NK-92 (cell line): Measurements from ENCODE around the gene FNDC3B.

Experiments used
- DNase-seq: peaks from one replicate; lab custom pipeline; 2025; ENCODE audit not compliant: unreplicated experiment; lab: John Stamatoyannopoulos, UW

FNDC3B gene

GRCh38 chr3:172303181-172303580, 263.8 kb downstream of the FNDC3B start:
- no peak for DNase-seq

GRCh38 chr3:172303941-172304558, 264.7 kb downstream of the FNDC3B start:
- DNase-seq, result no peak

GRCh38 chr3:172305552-172305951, 266.2 kb downstream of the FNDC3B start:
- DNase-seq, result no peak

- no peak for DNase-seq
Observed at GRCh38 chr3:172305974-172306373, 266.6 kb downstream of the FNDC3B start.

GRCh38 chr3:172307141-172307560, 267.8 kb downstream of the FNDC3B start:
- no peak for DNase-seq

- no peak for DNase-seq
Observed at GRCh38 chr3:172309059-172309458, 269.7 kb downstream of the FNDC3B start.

- DNase-seq, result no peak
Observed at GRCh38 chr3:172309741-172310427, 270.5 kb downstream of the FNDC3B start.

GRCh38 chr3:172310428-172310760, 271.0 kb downstream of the FNDC3B start:
- DNase-seq, result no peak

- DNase-seq, result no peak
Observed at GRCh38 chr3:172311217-172311616, 271.8 kb downstream of the FNDC3B start.

- DNase-seq, result no peak
Observed at GRCh38 chr3:172312001-172312400, 272.6 kb downstream of the FNDC3B start.

- no peak for DNase-seq
Observed at GRCh38 chr3:172312711-172313110, 273.3 kb downstream of the FNDC3B start.

- no peak for DNase-seq
Observed at GRCh38 chr3:172313671-172314070, 274.3 kb downstream of the FNDC3B start.

- no peak for DNase-seq
Observed at GRCh38 chr3:172314591-172315160, 275.3 kb downstream of the FNDC3B start.

GRCh38 chr3:172315401-172316091, 276.2 kb downstream of the FNDC3B start:
- DNase-seq, result no peak

GRCh38 chr3:172316758-172317157, 277.4 kb downstream of the FNDC3B start:
- no peak for DNase-seq

GRCh38 chr3:172317481-172317880, 278.1 kb downstream of the FNDC3B start:
- DNase-seq, result no peak

- DNase-seq, result no peak
Observed at GRCh38 chr3:172317984-172318383, 278.6 kb downstream of the FNDC3B start.

GRCh38 chr3:172319595-172319994, 280.2 kb downstream of the FNDC3B start:
- no peak for DNase-seq

GRCh38 chr3:172320468-172320867, 281.1 kb downstream of the FNDC3B start:
- no peak for DNase-seq

- no peak for DNase-seq
Observed at GRCh38 chr3:172321035-172321434, 281.7 kb downstream of the FNDC3B start.

GRCh38 chr3:172323894-172324610, 284.7 kb downstream of the FNDC3B start:
- no peak for DNase-seq
